ENCODE measurements around the gene ST6GALNAC3.

DNA sequence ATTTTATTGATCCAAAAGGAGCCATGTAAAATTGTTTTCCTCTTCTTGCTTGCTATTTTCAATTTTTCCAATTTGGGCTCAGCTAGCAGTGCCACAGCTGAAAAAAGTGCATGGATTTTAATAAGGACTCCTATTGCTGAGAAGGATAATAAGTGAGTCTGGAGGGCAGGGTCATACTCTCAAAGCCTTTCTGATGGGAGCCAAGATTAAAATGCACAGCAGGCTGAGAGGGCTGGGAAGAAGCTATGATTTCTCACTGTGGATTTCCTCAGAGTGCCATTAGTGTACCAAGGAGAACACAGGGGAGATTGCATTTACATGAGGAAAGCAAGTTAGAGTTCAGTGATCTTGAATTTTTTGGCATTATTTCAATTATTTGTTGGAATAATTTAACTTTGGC lies 261.3 kb downstream of the ST6GALNAC3 start:
- no peak for TF ChIP-seq GLIS2 (tag by site-specific recombination; IDR thresholded peaks at IDR 0.05)
- TF ChIP-seq, protein P1, sequence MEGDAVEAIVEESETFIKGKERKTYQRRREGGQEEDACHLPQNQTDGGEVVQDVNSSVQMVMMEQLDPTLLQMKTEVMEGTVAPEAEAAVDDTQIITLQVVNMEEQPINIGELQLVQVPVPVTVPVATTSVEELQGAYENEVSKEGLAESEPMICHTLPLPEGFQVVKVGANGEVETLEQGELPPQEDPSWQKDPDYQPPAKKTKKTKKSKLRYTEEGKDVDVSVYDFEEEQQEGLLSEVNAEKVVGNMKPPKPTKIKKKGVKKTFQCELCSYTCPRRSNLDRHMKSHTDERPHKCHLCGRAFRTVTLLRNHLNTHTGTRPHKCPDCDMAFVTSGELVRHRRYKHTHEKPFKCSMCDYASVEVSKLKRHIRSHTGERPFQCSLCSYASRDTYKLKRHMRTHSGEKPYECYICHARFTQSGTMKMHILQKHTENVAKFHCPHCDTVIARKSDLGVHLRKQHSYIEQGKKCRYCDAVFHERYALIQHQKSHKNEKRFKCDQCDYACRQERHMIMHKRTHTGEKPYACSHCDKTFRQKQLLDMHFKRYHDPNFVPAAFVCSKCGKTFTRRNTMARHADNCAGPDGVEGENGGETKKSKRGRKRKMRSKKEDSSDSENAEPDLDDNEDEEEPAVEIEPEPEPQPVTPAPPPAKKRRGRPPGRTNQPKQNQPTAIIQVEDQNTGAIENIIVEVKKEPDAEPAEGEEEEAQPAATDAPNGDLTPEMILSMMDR (tag by site-specific recombination; IDR thresholded peaks at IDR 0.05), result no peak
- no peak for TF ChIP-seq KLF10 (tag by site-specific recombination; IDR thresholded peaks at IDR 0.05)
- no peak for TF ChIP-seq ZBTB17 (tag by site-specific recombination; IDR thresholded peaks at IDR 0.05)
- no peak for TF ChIP-seq PRDM1 (tag by site-specific recombination; IDR thresholded peaks at IDR 0.05)
- TF ChIP-seq, protein P2, sequence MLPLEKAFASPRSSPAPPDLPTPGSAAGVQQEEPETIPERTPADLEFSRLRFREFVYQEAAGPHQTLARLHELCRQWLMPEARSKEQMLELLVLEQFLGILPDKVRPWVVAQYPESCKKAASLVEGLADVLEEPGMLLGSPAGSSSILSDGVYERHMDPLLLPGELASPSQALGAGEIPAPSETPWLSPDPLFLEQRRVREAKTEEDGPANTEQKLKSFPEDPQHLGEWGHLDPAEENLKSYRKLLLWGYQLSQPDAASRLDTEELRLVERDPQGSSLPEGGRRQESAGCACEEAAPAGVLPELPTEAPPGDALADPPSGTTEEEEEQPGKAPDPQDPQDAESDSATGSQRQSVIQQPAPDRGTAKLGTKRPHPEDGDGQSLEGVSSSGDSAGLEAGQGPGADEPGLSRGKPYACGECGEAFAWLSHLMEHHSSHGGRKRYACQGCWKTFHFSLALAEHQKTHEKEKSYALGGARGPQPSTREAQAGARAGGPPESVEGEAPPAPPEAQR (tag by site-specific recombination; IDR thresholded peaks at IDR 0.05), result no peak
- no peak for TF ChIP-seq ZSCAN16 (tag by site-specific recombination; IDR thresholded peaks at IDR 0.05)
- no peak for TF ChIP-seq ZNF121 (tag by site-specific recombination; IDR thresholded peaks at IDR 0.05)
- no peak for TF ChIP-seq SETDB1 (IDR thresholded peaks at IDR 0.05; ENCODE audit: insufficient read length, low read length)
- TF ChIP-seq, protein P3, sequence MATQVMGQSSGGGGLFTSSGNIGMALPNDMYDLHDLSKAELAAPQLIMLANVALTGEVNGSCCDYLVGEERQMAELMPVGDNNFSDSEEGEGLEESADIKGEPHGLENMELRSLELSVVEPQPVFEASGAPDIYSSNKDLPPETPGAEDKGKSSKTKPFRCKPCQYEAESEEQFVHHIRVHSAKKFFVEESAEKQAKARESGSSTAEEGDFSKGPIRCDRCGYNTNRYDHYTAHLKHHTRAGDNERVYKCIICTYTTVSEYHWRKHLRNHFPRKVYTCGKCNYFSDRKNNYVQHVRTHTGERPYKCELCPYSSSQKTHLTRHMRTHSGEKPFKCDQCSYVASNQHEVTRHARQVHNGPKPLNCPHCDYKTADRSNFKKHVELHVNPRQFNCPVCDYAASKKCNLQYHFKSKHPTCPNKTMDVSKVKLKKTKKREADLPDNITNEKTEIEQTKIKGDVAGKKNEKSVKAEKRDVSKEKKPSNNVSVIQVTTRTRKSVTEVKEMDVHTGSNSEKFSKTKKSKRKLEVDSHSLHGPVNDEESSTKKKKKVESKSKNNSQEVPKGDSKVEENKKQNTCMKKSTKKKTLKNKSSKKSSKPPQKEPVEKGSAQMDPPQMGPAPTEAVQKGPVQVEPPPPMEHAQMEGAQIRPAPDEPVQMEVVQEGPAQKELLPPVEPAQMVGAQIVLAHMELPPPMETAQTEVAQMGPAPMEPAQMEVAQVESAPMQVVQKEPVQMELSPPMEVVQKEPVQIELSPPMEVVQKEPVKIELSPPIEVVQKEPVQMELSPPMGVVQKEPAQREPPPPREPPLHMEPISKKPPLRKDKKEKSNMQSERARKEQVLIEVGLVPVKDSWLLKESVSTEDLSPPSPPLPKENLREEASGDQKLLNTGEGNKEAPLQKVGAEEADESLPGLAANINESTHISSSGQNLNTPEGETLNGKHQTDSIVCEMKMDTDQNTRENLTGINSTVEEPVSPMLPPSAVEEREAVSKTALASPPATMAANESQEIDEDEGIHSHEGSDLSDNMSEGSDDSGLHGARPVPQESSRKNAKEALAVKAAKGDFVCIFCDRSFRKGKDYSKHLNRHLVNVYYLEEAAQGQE (tag by site-specific recombination; IDR thresholded peaks at IDR 0.05), result no peak

All from HEK293 (cell line).